Measurements from ENCODE around the gene DTNB.

The DTNB gene

DNA sequence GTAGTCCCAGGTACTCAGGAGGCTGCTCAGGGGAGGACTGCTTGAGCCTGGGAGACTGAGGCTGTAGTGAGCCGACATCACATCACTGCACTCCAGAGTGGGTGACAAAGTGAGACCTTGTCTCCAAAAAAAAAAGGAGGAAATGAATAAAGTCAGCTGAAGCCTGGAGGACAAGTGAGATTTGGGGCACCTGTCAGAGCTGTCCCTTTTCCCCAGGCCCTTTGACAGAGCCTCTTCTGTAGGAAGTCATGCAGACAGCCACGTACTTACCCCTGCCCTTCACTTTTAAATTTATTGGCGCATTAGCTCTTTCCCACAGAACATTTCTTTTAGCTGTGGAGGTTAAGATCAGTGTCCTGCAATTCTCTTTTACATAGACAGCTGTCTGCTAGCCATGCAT lies 180.7 kb downstream of the DTNB start:
- DNase-seq: no peak

DNA sequence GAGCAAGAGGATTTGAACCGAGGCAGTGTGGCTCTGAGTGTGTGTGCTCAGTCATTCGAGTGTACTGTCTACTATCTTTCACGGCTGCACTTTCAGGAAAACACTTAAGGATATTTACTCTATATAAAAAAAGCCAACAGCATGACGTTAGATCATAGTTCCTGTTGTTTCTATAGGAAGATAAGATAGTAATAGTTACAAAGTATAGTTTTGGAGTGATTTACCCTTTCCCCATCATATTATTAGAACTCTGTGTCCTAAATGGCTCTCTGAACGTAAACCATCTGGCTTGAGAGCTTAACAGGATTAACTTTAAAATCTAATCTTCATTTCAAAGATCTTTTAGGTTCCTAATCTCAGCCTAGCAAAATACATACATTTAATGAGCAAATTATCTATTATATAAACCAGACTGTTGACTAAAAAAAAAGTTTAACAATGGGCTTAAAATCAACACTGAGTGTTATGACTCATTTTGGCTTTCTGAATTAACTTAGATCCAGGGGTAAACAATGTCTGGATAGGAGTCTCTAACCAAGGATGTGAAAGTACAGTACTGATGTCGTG lies 181.3 kb downstream of the DTNB start:
- DNase-seq: no peak

DNA sequence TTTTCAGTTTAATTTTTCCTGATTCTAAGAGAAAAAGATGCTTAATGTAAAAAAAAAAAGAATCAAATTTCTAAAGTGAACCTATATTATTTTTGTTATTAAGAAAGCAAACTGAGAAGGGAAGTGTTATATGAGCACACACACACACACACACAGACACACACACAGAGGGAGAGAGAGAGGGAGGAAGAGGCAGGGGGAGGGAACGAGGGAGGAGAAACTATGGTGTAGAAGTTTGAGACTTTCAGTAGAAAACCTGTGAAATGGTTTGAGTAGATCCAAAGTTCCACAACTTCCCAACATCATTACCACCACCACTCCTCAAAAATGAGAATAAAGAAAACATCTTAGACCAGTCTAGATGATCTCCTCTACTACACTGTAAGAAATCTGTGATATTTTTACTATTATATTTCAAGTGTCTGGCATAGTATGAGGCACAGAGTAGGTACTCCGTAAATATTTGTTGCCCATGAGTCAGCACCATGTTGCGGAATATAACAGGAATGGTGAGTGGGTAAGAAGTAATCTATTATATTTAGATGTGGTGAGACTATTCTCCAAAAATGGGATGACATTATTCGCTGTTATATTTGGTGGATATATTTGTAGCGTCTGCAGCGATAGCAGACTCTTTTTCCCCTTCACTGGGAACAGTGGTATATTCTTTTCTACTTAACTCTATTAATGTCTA lies 182.2 kb downstream of the DTNB start:
- DNase-seq: no peak

DNA sequence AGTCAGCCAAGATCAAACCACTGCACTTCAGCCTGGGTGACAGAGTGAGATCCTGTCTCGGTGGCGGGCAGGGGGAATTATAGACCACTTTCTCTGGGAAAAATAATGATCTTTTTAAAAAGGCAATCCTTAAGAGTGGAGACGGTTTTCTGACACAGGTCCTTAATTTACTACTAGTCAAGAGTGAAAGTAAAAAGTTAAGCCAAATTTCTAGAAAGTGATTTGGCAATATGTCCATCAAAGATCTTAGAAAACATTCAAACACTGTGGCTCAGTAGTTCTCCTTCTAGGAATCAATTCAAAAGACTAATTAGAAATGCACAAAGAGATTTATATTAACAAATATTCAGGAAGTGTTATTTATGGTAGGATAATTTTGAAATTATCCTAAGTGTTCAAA lies 183.2 kb downstream of the DTNB start:
- DNase-seq: no peak

DNA sequence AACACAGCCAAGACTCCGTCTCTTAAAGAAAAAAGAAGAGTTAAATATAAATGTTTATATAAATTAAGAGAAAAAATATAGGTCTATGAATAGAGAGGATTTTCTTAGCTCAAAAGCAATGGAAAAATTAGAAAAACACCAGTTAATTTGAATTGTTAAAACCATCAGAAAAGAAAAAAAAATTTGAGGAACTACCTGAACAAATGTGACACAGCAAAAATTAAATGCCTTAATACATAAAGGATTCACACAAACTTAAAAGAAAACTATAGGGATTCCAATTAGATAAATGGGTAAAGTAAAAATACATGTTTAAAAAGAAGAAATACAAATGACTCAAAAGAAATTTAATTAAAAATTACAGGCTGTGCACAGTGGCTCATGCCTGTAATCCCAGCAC lies 183.7 kb downstream of the DTNB start:
- DNase-seq: no peak

DNA sequence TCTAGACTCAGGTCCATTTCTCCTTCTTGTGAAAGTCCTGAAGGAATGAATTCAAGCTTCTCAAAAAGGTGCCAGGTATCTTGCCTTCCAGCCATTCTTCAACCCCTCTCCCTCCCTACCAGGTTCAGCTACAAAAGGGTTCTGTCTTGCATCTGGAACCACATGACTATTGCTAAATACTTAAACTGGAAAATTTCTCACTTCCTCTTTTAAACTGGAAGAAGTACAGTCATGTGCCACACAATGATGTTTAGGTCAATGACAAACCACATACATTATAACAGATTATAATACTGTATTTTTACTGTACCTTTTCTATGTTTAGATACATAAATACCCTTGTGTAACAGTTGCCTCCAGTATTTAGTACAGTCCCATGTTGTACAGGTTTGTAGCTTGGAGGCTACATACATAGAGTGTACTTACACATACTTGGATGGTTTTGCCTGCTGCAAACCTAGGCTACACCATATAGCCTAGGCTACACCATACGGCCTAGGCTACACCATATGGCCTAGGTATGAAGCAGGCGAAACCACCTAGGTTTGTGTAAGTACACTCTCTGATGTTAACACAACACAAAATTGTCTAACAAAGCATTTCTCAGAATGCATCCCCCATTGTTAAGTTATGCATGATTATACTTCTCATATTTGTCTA lies 189.6 kb downstream of the DTNB start:
- DNase-seq: no peak

DNA sequence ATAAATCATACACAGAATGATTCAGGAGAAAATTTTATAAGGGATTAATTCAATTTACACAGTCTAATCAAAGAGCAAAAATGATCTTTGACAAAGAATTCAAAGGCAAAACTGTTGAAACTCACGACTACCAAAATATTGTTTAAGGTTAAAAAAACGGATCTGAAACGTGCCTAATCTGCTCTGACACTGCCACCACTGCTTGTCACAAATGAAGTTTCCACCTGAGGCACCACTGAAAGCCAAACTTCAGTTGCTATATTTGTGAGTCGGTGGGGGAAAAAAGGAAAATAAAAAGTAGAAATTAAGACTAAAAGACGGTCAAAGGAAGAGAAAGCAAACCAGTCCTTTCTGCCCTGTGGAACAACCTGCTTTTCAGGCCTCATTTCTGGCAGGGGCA lies 191.0 kb downstream of the DTNB start:
- no peak for DNase-seq

DNA sequence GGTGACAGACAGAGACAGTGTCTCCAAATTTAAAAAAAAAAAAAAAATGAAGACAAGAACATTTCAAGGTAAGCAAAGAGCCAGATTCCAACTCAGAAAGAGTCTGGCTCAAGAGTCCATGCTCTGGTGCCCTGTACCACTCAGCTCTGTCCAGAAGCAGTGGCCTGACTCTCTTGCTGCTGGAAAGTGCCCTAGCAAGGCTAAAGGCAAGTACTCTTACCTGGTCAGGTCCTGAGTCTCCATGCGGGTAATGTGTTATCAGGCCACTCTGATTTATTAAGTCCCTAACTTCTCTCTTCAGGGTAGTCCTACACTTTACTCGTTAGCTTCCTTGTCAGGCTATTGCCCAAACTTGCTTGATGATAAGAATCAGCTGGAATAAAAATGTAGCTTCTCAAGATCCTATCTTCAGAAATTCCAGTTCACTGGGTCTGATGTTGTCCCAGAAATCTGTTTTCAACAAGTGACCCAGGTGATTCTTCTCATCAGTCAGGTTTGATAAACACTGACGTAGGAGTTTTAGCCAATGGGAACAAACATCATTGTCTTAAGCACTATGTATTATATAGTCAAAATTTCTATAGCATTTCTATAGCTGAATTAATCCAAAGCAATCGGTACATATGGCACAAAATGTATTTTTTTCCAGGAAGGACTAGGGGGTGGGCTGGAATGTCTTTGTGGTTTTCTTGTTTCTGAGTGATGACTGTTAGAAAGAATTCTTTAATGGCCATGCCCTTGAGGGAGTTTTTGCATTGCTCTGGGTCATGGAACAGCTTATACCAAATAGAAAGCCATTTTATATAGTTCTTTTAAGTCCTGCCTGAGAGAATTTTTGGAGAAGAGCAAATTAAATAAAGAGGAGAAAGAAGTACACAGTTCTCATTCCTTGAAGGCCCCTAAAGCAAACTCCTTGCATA lies 191.7 kb downstream of the DTNB start:
- no peak for DNase-seq

DNA sequence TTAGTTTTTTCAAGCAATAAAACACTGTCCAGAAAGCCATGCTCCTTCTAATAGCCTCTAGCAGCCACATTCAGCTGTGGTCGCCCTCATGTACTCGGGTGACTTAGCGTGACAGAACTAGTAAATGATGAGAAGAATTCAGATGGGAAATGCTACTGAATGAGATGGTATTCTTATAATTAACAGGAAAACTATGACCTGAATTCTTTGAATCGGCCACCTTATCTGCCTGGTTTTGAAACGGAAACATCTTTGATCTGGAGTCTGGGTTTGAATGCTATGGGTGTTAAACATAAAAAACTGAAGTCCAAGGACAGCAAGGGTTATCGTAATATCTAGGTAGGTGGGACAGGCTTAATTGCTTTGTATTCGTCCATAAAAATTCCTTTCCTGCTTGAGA lies 192.8 kb downstream of the DTNB start:
- no peak for DNase-seq

DNA sequence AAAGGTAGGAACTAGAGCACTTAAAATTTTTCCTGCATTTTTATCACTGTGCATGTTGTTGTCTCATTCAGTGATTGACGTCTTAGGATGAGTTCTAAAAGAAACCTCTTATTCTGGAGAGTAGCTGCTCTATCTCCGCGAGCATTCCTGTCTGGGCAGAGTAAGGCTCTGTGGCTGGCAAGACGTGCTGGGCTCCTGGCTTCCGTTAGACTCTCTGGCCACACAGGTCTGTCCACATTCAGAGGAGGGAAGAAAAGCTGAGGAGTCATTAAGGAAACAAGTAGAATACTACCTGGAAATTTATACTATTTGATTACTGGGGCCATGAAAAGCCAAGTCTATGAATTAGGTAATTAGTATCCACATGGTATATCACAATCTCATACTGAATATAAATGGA lies 193.6 kb downstream of the DTNB start:
- no peak for DNase-seq

DNA sequence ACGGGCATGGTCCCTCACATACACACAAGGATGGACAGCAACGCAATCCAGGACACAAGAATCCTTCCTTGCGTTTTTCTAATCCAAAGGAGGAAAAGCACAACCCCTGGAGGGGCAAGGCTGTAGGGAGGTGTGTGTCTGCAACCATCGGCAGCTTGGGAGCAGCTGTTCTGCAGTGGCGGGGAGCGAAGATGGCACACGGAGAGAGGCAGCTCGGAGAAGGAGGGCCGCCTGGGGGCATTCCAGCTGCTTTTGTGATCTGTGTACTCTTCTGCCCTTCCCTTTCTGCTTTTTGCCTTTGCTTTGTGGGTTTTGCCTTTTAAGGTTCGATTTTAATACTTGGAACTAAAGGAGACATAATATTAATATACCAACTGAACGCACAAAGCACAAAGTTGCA lies 194.6 kb downstream of the DTNB start:
- DNase-seq: no peak

DNA sequence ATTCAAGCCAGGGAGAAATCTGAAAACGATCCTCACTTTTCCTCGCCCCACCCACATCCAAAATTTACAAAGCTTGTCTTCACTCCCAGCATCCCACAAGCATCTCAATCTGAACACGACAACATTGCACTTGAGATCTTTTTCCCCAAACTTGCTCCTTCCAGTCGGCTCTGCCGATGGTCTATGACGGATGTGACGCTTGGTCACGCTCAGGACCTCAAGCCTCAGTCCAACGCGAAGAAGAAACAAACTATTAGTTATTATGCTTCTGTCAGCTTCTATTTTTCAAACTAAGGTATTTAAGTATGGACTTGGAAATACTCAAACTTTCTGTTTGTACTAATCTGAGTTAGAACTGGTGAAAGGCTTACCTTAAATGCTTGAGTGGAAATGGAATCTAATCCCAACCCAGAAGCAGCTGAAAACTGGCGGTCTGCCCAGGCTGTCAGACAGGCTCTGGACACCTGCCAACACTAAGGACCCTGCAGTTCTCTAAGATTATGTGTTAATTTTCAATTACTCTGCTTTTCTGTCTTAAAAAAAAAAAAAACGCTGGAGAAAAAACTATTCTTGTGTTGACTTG lies 199.5 kb downstream of the DTNB start:
- DNase-seq: peak; percentile 95

DNA sequence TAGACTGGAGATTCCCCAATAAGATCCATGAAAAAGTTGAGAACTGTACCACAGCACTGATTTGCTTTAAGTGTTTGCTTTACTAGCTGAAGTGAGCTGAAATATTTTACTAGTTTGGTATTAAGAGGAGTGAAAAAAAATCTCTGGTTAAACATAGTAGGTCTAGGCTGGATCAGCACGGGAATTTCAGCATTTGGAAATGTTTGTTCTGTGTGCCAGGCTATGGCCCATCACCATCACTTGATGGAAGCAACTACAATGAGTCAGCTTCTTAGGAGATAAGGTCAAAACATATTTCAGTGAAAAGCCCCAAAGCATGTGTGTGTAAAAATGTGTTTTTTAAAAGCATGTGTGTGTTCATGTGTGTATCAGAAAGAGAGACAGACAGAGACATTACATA lies 200.2 kb downstream of the DTNB start:
- DNase-seq: no peak

DNA sequence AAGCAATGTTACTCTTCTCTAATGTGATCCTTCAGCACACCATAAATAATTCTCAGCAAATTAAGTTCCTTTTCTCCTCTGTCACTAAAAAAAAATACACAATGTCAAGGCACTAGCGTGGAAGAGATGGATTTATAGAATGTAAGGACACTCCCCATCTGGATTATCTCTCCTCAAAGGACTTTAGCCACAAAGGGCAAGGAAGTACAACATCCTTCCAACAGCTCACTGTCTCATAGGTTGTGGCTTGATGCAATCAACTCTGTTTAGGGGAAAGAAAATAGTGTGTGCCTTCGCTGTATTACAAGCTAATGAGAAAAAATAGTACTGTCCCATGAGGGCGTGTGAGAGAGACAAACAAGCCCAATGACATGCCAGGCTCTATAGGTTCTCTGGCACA lies 202.6 kb downstream of the DTNB start:
- DNase-seq: no peak

DNA sequence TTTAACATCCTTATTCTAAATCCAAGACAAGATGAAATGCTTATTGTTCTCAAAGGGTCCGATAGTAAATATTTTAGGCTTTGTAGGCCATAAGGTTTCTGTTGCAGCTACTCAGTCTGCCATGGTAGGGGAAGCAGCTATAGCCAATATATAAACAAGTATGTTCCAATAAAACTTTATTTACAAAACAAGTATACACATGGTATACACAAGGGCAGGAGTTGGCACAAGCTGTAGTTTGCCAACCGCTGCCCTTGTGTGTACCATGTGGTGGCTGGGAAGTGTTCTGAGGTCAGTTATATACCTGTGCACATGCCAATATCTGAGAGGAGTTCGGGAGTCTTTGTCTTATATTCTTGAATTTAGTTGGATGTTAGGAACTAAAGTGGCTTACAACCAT lies 205.6 kb downstream of the DTNB start:
- DNase-seq: no peak

DNA sequence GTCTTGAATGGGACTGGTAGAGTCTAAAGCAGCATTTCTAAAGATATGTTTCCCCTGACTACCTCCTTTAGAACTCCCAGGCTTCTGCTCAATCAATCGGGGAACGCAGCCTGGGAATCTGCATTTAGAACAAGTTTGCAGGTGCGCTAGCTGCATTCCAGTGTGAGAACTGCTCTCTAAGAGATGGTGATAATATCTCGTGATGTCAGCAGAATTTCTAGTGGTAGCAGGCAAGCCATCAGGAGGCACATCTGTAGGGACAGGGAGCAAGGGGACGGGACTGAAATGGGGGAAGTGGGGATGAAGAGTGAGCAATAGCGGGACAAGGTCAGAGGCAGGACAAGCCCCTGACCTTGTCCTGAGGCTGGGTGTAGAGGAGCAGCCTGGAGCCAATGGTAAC lies 211.4 kb downstream of the DTNB start:
- no peak for DNase-seq

DNA sequence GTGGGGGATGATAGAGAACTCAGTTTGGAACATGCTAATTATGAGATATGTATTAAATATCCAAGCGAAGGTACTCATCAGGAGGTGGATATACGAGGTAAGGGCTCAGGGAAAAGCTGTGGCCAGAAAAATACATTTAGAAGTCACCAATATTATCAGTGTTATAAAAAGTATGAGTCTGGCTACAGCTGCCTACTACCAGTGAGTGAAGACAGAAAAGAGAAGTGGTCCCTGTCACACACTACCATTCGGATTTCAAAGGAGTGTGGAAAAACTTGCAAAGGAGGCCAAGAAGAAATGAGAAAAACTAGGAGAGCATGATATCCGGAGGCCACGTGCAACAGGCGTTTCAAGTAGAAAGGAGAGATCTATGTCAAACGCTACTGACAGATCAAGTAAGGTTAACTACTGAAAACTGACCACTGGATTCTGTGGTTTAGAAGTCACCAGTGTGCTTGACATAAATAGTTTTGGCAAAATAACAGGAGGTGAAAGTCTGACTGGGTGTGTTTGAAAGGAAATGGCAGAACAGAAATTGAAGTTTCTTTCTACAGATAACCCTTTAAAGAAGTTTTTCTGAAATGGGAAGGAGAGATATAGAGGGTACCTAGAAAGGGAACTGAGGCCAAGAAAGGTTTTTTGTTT lies 213.0 kb downstream of the DTNB start:
- DNase-seq: no peak

DNA sequence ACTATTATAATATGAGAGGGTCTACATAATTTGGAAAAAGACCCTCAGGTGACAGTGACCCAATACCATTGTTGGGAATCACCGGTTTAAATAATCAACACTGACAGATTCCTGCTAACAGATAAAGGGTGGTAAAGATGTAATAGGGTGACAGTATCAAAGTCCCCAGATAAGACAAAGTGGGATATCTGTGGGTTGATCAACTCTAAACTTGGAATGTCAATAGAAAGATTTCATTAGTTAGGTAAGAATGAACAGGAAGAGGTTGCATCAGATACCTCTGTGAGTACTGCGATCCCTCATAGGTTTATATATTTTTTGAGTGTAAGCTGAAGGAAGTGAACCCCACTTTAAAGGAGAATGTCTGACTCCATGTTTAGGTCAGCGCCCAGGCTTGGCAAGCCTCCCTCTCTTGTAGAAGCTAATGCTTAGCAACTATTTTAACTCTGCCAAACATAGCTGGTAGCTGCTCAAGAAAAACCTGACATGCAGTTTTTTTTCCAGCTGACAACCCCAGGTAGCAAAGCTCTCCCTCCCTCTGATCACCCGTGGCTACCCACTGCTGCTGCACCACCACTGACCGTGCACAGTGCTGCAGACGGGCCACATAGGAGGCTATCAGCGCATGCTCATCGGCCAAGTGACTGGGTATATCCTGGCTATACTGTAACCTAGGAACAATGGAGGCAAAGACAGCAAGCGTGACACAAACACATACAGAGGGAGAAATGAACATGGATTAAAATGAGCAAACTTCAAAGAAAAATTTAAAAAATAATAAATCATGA lies 218.4 kb downstream of the DTNB start:
- no peak for DNase-seq

DNA sequence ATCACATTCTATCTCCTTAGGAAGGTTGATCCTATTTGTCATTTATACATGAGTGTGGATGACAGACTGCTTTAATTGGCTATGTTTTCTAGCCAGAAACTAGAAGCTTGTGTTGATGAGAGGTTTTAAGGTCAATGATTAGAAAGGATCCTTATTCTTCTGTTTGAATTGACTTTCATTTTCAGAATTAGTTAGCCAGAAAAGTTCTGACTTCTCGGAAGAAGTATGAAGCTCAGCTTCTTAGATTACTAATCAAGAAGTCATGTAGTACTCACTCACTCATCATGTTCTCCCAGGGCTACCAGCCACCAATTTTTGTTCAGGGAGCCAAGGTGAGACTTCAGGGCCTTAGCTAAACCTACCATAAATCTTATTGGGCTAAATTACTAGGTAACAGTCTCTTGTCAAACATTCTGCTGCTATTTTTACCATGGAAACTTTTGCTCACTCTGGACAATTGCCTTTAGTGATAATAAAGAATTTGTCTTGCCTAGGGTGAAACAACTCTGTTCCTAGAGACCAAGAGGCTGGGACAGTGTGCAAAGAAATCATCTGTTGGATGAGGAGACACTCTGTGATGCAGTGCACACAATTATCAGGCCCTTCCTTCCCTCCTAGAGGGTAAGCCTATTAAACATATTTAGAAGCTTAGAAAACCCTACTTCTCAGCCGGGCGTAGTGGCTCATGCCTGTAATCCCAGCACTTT lies 220.0 kb downstream of the DTNB start:
- no peak for DNase-seq

DNA sequence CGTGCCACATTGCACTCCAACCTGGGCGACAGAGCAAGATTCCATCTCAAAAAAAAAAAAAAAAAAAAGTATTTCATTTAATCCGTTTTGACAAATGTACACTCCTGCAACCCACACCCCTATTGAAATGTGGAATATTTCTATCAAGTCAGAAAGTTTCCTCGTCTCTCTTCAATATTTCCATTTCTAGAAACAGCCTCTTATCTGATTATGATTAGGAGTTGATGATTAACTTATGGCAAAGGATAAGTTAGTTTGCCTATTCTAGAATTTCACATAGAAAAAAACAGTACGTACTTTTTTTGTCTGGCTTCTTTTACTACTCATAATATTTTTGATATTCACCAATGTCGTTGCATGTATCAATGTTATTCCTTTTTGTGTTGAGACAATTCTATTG lies 224.6 kb downstream of the DTNB start:
- no peak for DNase-seq

DNA sequence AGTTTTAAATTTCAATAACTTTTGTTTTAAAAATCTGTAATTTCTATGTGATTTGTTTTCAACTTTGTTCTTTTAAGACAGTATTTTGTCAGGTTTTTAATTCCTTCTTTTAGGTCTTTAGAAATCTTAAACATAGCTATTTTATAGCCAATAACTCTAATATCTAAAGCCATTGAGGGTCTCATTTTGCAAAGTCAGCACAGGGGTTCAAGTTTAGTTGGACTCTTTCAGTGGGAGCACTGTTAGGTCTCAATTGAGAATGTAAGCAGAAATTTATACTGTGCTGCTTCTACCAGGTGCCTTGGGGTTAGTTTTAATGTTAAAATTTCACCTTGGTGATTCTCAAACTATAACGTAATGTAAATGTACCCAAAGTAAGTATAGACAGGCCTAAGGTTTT lies 226.4 kb downstream of the DTNB start:
- DNase-seq: no peak

Data from NCI-H2171 treated with DMSO at 0.1 percent for 48 hours (cell line).